WTC11 (cell line): ENCODE data around the gene CGA.

Experiments used
- CBFB ChIP-seq: sonication (generic); formaldehyde crosslinking; IDR thresholded peaks from 2 replicates; pipeline ENCODE4 v1.8.1; 2022; ENCODE audit warnings: mild to moderate bottlenecking, low read depth, missing genetic modification reagents
- CREB1 ChIP-seq: sonication (generic); formaldehyde crosslinking; IDR thresholded peaks from 2 replicates; pipeline ENCODE4 v1.8.0; 2023; ENCODE audit warnings: mild to moderate bottlenecking, missing genetic modification reagents
- CTCF ChIP-seq: fragments of 200-600 bp; IDR thresholded peaks from 2 replicates; pipeline ENCODE4 v1.8.0; 2022; ENCODE audit warnings: antibody characterized with exemption
- ETV6 ChIP-seq: sonication (generic); formaldehyde crosslinking; IDR thresholded peaks from 2 replicates; pipeline ENCODE4 v1.8.1; 2022; ENCODE audit warnings: mild to moderate bottlenecking, missing genetic modification reagents
- SMAD3 ChIP-seq: sonication (generic); formaldehyde crosslinking; IDR thresholded peaks from 2 replicates; pipeline ENCODE4 v1.8.0; 2022; ENCODE audit warnings: missing genetic modification reagents, mild to moderate bottlenecking, borderline replicate concordance
- USF2 ChIP-seq: sonication (generic); formaldehyde crosslinking; IDR thresholded peaks from 2 replicates; pipeline ENCODE4 v1.8.1; 2023; ENCODE audit warnings: mild to moderate bottlenecking, missing genetic modification reagents, moderate library complexity
- ZNF425 ChIP-seq: fragments of 250-450 bp; sonication (Bioruptor Pico); conservative IDR thresholded peaks from 2 replicates; pipeline ENCODE4 v1.9.0; 2021; ENCODE audit warnings: mild to moderate bottlenecking

GRCh38 chr6:87088076-87088475 is 6.8 kb downstream of the CGA start:
- no peak for TF ChIP-seq USF2 (CRISPR knock-in tag)
- TF ChIP-seq CBFB = no peak
- no peak for TF ChIP-seq CTCF
- TF ChIP-seq SMAD3 = no peak
- no peak for TF ChIP-seq ZNF425
- TF ChIP-seq CREB1 (CRISPR knock-in tag) = no peak
- no peak for TF ChIP-seq ETV6
